ENCODE measurements around the gene IGSF22. TPM values are rescaled to one million over a fixed set of nuclear protein-coding genes. Genes with fewer than 3 reads are reported as not detected.
A peak's percentile ranks its signal among the peaks of the same experiment; 100 is the strongest.

IGSF22 gene
- total RNA-seq, 1 donor from 2014 or later = 1.1 TPM

DNA sequence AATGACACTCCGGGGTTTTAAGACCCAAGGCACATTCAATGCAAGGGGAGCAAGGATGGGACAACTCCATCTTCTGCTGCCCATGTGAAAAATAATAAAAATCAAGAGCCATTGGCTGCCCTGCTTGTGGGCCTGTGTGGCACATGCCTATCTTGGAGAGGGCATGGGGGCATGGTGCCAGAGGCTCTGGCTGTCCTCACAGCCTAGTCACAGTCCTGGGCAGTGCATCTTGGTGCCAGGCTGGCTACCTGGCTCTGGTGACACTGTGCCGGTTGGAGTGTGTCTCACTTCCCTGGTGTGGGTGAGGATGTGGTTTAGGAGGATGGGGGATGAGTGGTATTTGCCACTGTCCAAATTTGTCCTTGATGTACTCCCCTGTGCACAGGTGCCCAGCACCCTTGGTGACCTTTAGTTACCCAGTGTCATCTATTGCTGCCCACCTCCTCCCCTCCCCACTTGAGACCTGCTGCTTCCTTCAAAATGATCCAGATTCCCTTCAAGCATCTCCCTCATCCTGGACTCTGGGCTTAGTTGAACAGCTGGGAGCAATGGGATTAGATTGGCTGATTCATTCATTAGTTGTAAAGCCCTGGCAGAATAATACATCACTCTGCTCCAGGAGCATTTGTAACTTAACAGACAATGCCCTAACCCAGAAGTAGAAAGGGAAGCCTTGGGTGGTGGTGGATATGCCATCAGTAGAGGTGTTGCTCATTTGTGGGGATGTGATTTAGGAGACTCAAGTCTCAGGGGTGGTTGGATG is 22.8 kb downstream of the IGSF22 start:
- TF ChIP-seq, protein P1, sequence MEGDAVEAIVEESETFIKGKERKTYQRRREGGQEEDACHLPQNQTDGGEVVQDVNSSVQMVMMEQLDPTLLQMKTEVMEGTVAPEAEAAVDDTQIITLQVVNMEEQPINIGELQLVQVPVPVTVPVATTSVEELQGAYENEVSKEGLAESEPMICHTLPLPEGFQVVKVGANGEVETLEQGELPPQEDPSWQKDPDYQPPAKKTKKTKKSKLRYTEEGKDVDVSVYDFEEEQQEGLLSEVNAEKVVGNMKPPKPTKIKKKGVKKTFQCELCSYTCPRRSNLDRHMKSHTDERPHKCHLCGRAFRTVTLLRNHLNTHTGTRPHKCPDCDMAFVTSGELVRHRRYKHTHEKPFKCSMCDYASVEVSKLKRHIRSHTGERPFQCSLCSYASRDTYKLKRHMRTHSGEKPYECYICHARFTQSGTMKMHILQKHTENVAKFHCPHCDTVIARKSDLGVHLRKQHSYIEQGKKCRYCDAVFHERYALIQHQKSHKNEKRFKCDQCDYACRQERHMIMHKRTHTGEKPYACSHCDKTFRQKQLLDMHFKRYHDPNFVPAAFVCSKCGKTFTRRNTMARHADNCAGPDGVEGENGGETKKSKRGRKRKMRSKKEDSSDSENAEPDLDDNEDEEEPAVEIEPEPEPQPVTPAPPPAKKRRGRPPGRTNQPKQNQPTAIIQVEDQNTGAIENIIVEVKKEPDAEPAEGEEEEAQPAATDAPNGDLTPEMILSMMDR (IDR thresholded peaks at IDR 0.05; ENCODE audit: partially characterized antibody, unreplicated experiment) = no peak
- no peak for DNase-seq
- H3K4me3 Mint-ChIP-seq (ENCODE audit: unreplicated experiment) = no peak overlapping the region
- peaks cover 10% of the 10 kb centered on the region for H3K27me3 Mint-ChIP-seq (ENCODE audit: unreplicated experiment)
- no peaks in the 10 kb centered on the region for H3K36me3 Mint-ChIP-seq (ENCODE audit: unreplicated experiment)
- H3K9me3 Mint-ChIP-seq (ENCODE audit: unreplicated experiment) = peaks cover 7% of the 10 kb centered on the region
- H3K27ac Mint-ChIP-seq (ENCODE audit: unreplicated experiment) = no peak overlapping the region
- peaks cover 3% of the 10 kb centered on the region for H3K4me1 Mint-ChIP-seq (ENCODE audit: low read depth, unreplicated experiment)

DNA sequence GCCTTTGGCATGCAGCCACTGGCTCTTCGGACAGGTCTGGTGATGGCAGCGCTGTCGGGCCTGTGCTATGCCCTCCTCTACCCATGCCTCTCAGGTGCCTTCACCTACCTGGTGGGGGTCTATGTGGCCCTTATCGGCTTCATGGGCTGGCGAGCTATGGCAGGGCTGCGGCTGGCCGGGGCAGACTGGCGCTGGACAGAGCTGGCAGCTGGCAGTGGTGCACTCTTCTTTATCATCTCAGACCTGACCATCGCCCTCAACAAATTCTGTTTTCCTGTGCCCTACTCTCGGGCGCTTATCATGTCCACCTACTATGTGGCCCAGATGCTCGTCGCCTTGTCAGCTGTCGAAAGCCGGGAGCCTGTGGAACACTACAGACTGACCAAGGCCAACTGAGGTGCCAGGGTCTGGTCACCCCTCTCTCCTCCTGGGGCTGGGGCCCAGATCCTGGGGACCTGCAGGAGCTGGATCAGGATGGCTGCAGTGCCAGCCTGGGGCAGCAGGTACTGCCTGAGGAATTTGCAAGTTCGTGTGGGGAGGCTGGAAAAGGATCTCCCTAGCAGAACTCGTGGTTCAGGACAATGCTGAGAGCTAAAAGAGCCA is 24.3 kb downstream of the IGSF22 start:
- Mint-ChIP-seq H3K27me3 (ENCODE audit: unreplicated experiment) (peaks cover 10% of the 10 kb centered on the region), H3K36me3 (ENCODE audit: unreplicated experiment) (no peaks in the 10 kb centered on the region), H3K27ac (ENCODE audit: unreplicated experiment) (no peak overlapping the region), H3K4me1 (ENCODE audit: low read depth, unreplicated experiment) (peaks cover 3% of the 10 kb centered on the region), H3K4me3 (ENCODE audit: unreplicated experiment) (no peak overlapping the region), H3K9me3 (ENCODE audit: unreplicated experiment) (peaks cover 8% of the 10 kb centered on the region)
- no peak for DNase-seq
- TF ChIP-seq, protein P1 (IDR thresholded peaks at IDR 0.05; ENCODE audit: partially characterized antibody, unreplicated experiment) = no peak

DNA sequence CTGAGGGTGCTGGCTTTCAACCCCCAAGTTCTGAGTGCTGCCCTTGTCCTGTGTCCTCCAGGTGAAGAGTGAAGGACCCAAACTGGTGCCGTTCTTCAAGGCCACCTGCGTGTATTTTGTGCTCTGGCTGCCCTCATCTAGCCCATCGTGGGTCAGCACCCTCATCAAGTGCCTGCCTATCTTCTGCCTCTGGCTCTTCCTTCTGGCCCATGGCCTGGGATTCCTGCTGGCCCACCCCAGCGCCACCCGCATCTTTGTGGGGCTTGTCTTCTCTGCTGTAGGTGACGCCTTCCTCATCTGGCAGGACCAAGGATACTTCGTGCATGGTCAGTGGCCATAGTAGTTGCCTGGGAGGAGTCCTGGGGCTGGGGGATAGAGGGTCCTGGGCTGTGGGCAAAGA is 25.1 kb downstream of the IGSF22 start:
- Mint-ChIP-seq H3K9me3 (ENCODE audit: unreplicated experiment) (peaks cover 8% of the 10 kb centered on the region), H3K27ac (ENCODE audit: unreplicated experiment) (no peak overlapping the region), H3K36me3 (ENCODE audit: unreplicated experiment) (no peaks in the 10 kb centered on the region), H3K27me3 (ENCODE audit: unreplicated experiment) (peaks cover 10% of the 10 kb centered on the region), H3K4me1 (ENCODE audit: low read depth, unreplicated experiment) (no peaks in the 10 kb centered on the region), H3K4me3 (ENCODE audit: unreplicated experiment) (peak overlapping the region; percentile 11)
- no peak for DNase-seq
- TF ChIP-seq, protein P1 (IDR thresholded peaks at IDR 0.05; ENCODE audit: partially characterized antibody, unreplicated experiment) = no peak

DNA sequence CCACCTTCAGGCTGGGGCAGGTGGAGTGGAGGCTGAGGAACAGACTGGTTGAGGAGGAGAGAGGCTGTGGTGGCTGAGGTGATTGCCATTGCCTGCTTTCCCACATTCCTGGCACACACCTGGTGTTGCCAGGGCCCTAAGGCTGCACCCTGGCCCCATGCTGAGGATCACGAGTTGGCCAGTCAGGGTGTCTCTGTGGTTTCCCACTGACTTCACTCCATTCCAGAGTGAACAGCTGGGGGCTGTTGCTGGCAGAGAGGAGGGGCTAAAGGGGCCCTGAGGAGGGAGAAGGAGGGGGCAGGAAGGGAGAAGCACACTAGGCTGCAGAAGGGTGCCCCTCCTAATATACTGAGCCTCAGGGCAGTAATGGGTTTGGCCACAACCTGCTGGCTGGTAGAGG is 25.6 kb downstream of the IGSF22 start:
- Mint-ChIP-seq H3K27ac (ENCODE audit: unreplicated experiment) (no peak overlapping the region), H3K36me3 (ENCODE audit: unreplicated experiment) (no peaks in the 10 kb centered on the region), H3K27me3 (ENCODE audit: unreplicated experiment) (peaks cover 10% of the 10 kb centered on the region), H3K4me1 (ENCODE audit: low read depth, unreplicated experiment) (no peaks in the 10 kb centered on the region), H3K9me3 (ENCODE audit: unreplicated experiment) (peaks cover 8% of the 10 kb centered on the region), H3K4me3 (ENCODE audit: unreplicated experiment) (peak overlapping the region; percentile 66)
- TF ChIP-seq, protein P1 (IDR thresholded peaks at IDR 0.05; ENCODE audit: partially characterized antibody, unreplicated experiment) = no peak
- no peak for DNase-seq

DNA sequence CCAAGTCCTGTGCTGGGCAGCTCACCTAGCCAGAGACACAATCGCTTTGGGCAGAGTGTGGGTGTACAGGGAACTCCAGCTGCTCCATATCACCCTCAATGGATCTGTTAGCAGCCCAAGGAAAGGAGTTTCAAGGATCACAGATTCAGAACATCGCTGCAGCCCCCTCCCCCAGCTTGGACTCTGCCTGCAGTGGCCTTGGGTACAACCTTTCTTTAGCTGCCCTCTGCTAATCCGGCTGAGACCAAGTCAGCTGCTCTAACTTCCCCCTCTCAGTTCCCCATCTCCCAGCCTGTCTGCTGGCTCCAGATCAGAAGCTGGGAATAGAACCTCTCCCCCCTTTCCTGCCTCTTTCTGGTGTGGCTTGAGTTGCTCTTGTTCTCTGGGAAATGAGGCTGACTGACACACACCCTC is 26.1 kb downstream of the IGSF22 start:
- Mint-ChIP-seq H3K9me3 (ENCODE audit: unreplicated experiment) (peaks cover 8% of the 10 kb centered on the region), H3K4me3 (ENCODE audit: unreplicated experiment) (peak overlapping the region; percentile 88), H3K4me1 (ENCODE audit: low read depth, unreplicated experiment) (no peaks in the 10 kb centered on the region), H3K36me3 (ENCODE audit: unreplicated experiment) (no peaks in the 10 kb centered on the region), H3K27me3 (ENCODE audit: unreplicated experiment) (peaks cover 10% of the 10 kb centered on the region), H3K27ac (ENCODE audit: unreplicated experiment) (no peak overlapping the region)
- DNase-seq = no peak
- TF ChIP-seq, protein P1 (IDR thresholded peaks at IDR 0.05; ENCODE audit: partially characterized antibody, unreplicated experiment) = no peak

Data from glutamatergic neuron (in vitro differentiated cells).